ENCODE measurements around the gene OVAAL.

The OVAAL gene

GRCh38 chr1:180571060-180571831, 12.5 kb downstream of the OVAAL start:
- DNase-seq, result no peak

GRCh38 chr1:180571832-180572636, 13.3 kb downstream of the OVAAL start:
- no peak for DNase-seq

GRCh38 chr1:180572760-180573159, 14.0 kb downstream of the OVAAL start:
- DNase-seq, result no peak

GRCh38 chr1:180574031-180574713, 15.4 kb downstream of the OVAAL start:
- DNase-seq, result no peak

GRCh38 chr1:180577361-180577760, 18.6 kb downstream of the OVAAL start:
- no peak for DNase-seq

- DNase-seq, result no peak
Measured at GRCh38 chr1:180579961-180580611, 21.3 kb downstream of the OVAAL start.

GRCh38 chr1:180581635-180582039, 22.9 kb downstream of the OVAAL start:
- no peak for DNase-seq

GRCh38 chr1:180584869-180585268, 26.1 kb downstream of the OVAAL start:
- no peak for DNase-seq

GRCh38 chr1:180585994-180586359, 27.2 kb downstream of the OVAAL start:
- no peak for DNase-seq

GRCh38 chr1:180586671-180587155, 27.9 kb downstream of the OVAAL start:
- DNase-seq, result no peak

- DNase-seq, result no peak
Measured at GRCh38 chr1:180588121-180588520, 29.4 kb downstream of the OVAAL start.

- no peak for DNase-seq
Measured at GRCh38 chr1:180590889-180591288, 32.1 kb downstream of the OVAAL start.

- DNase-seq, result no peak
Measured at GRCh38 chr1:180593382-180593781, 34.6 kb downstream of the OVAAL start.

- no peak for DNase-seq
Measured at GRCh38 chr1:180594723-180595122, 36.0 kb downstream of the OVAAL start.

GRCh38 chr1:180595966-180596365, 37.2 kb downstream of the OVAAL start:
- DNase-seq, result no peak

- no peak for DNase-seq
Measured at GRCh38 chr1:180597520-180597919, 38.8 kb downstream of the OVAAL start.

GRCh38 chr1:180598333-180598974, 39.7 kb downstream of the OVAAL start:
- no peak for DNase-seq

GRCh38 chr1:180600343-180600742, 41.6 kb downstream of the OVAAL start:
- no peak for DNase-seq

- DNase-seq, result no peak
Measured at GRCh38 chr1:180601512-180601911, 42.7 kb downstream of the OVAAL start.

GRCh38 chr1:180603223-180603849, 44.6 kb downstream of the OVAAL start:
- DNase-seq, result no peak

- no peak for DNase-seq
Measured at GRCh38 chr1:180603850-180604226, 45.1 kb downstream of the OVAAL start.

GRCh38 chr1:180606155-180606554, 47.4 kb downstream of the OVAAL start:
- DNase-seq, result no peak

All from SW 1271 (cell line).